Frontal cortex (tissue), 4 donors: ENCODE data around the gene KLHL42. TPM values are rescaled to one million over a fixed set of nuclear protein-coding genes. Genes with fewer than 3 reads are reported as not detected.
"Not testable (repeated sequence)": the region's sequence is repeated elsewhere in the genome, so short reads cannot be mapped to it uniquely, and the experiment has no call there.

Source experiments
- DNase-seq, 2 donors: peaks; one replicate each; pipeline ENCODE4 v3.0.0; 2012; ENCODE audit warnings: low spot score in 2 of 2
- FAIRE-seq: peaks from 2 replicates; lab custom pipeline; 2012; peaks lifted over from hg19 to GRCh38; lab: Jason Lieb, UNC
- total RNA-seq: library from RNA; depleted of rRNA; stranded (reverse); fragments of >200 nt; gene quantifications from one replicate; pipeline ENCODE4 v1.2.3, GENCODE V29; 2014
- donor health status: control.
- donor health status: control.
- donor health status: control.

The KLHL42 gene, protein sequence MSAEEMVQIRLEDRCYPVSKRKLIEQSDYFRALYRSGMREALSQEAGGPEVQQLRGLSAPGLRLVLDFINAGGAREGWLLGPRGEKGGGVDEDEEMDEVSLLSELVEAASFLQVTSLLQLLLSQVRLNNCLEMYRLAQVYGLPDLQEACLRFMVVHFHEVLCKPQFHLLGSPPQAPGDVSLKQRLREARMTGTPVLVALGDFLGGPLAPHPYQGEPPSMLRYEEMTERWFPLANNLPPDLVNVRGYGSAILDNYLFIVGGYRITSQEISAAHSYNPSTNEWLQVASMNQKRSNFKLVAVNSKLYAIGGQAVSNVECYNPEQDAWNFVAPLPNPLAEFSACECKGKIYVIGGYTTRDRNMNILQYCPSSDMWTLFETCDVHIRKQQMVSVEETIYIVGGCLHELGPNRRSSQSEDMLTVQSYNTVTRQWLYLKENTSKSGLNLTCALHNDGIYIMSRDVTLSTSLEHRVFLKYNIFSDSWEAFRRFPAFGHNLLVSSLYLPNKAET
- 56.3 TPM for total RNA-seq

DNA sequence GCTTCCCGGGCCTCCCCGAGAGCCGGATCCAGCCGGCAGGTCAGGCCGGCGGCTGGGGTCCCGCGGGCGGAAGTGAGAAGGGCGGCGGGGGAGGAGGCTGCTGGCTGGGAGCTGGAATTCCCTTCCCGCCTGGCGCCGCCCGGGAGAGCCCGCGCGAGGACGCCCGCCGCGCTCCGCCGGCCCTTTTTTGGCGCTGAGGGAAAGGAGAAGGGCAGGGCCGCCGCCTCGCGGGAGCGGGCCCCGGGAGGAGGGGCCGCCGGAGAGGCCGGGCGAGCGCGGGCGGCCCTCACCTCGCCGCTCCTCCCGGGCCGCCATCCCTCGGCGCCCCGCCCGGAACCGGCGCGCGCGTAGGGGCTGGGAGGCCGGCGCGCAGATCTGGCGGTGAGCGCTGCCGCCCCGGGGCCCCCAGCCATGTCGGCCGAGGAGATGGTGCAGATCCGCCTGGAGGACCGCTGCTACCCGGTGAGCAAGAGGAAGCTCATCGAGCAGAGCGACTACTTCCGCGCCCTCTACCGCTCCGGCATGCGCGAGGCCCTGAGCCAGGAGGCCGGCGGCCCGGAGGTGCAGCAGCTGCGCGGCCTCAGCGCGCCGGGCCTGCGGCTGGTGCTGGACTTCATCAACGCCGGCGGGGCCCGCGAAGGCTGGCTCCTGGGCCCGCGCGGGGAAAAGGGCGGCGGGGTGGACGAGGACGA lies at the start of gene KLHL42, which contains the start of gene MANSC4:
TSS of gene KLHL42 (plus strand) at position 314 of the 692 bp plus-strand sequence. CDS start at position 412, 98 bp downstream.
TSS of gene MANSC4 (minus strand) at position 317 of the 692 bp plus-strand sequence. CDS start 8,960 bp downstream, outside the sequence.
- FAIRE-seq (no peak), DNase-seq (peak; percentile 71 to 78)

DNA sequence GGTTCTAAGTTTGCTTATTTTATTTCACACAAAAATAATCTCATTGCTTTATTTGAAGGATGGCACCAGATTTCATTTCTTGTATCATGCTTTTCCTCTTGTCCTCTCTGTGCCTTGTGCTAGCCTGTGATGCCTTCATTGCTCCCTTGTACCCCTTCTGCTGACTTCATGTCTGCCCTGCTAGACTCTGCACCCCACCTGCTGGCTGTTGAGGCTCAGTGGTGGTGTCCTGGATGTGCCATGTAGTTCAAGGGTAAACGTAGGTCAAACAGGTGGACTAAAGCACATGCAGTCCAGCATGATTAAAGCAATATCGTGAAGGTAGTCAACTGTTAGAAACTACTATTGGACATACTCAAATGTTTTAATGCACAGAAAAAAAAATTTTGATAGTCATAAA lies 47.8 kb upstream of the KLHL42 start:
- no peak for FAIRE-seq

DNA sequence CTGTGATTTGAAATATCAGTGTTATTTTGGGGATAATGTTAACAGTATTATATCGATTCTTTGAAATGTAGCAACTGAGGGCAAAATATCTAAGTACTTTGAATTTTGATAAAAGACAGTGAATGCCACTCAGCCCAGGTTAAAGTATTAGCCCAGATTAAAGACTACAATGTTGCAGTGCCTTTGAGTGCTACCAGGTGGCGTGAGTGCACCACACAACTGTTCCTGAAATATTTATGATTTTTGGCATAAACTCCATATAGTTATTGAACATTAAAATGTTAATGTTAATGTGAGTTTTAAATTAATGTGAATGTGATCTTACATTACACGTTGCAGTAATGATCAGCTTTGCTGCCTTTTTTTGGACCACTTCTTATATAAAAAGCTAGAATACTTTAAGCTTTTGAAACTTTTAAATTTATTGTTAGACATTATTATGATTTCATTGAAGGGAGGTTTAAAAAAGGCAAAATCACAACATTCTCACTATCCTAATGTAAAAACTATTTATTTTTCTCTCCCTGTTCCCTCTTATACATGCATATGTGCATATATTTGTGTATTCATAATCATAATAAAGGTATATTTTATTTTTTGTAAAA lies 46.9 kb upstream of the KLHL42 start:
- FAIRE-seq, result peak; percentile 48

More for the DNA sequence above, 47.8 kb upstream of the KLHL42 start:
- no peak for DNase-seq

DNA sequence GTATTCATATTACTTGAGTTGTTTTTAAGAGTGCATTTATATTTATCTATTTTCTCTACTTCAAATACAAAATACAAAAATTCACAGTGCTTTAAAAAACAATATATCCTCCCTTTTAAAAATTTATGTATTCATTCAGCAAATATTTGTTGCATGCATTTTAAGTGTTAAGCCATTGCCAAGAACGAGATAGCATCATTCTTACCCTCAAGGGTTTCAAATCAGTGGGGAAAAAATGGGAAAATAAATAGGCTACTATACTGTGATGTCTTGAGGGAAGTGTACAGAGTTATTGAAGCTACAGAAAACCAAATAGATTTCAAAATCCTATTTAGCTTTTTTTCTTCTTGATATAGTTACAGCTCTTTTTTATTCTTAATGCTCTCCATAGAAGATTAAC lies 46.2 kb upstream of the KLHL42 start:
- FAIRE-seq (peak; percentile 28), DNase-seq (no peak)

More for the DNA sequence above, 46.9 kb upstream of the KLHL42 start:
- DNase-seq, result no peak

DNA sequence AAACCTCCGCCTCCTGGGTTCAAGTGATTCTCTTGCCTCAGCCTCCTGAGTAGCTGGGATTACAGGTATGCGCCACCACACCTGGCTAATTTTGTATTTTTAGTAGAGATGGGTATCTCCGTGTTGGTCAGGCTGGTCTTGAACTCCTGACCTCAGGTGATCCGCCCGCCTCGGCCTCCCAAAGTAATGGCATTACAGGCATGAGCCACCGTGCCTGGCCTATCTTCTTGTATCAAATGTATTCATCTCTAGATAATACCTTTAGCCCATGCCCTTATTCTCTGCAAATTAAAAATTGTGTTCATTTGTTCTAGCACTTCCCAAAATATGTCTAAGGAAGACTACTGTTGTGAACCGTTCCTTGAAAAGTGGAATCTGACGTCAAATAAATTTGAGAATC lies 45.7 kb upstream of the KLHL42 start:
- not testable (repeated sequence) for FAIRE-seq, DNase-seq

DNA sequence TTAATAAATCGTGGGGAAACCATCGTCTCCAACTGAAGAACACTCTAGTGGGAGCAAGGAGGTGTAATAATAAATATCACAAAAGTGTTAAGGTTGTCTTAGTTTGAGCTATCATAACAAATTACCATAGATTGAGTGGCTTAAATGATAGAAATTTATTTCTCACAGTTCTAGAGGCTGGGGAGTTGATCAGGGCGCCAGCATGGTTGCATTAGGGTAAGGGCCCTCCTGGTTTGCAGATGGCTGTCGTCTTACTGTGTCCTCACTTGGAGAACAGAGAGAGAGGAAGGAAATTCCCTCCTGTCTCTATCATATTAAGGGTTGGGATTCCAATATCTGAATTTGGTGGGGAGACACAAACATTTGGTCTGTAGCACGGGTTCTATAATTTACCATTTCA lies 36.4 kb upstream of the KLHL42 start:
- no peak for FAIRE-seq
- DNase-seq, result no peak

DNA sequence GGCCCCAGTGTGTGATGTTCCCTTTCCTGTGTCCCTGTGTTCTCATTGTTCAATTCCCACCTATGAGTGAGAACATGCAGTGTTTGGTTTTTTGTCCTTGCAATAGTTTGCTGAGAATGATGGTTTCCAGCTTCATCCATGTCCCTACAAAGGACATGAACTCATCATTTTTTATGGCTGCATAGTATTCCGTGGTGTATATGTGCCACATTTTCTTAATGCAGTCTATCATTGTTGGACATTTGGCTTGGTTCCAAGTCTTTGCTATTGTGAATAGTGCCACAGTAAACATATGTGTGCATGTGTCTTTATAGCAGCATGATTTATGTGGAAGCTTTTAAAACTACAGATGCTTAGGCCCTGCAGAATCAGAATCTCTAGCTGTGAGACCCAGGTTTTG lies 34.3 kb upstream of the KLHL42 start:
- not testable (repeated sequence) for FAIRE-seq

DNA sequence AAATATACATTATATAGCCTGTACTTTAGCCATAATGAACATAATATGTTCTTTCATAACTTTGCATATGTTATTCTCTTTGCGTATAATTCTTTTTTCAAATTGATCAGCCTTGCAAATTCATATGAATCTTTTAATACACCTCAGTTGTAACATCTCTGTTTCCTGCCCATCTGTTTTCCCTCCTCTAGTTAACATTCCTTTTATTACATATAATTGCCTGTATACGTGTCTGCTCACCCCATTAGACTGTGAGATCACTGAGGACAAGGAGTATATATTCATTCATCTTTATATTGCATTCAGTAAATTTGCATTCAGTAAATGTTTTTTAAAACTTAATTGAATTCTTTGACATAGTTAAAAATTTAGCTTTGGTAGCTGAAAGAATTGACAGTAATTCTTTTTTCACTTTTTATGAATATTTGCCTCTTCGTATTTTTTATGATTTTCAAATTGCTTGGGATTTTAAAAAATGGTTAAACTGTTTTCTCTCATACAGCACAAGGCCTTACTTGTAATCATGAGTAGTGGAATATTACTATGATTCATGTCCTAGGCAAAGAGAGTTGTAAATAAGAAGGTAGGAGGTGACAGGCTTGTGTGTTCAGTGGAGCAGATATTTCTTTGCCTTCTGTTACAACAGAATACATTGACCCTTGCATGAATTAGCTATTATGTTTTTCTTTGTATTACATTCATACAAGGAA lies 32.8 kb upstream of the KLHL42 start:
- FAIRE-seq (peak; percentile 17), DNase-seq (no peak)

More for the DNA sequence above, 34.3 kb upstream of the KLHL42 start:
- not testable (repeated sequence) for DNase-seq

DNA sequence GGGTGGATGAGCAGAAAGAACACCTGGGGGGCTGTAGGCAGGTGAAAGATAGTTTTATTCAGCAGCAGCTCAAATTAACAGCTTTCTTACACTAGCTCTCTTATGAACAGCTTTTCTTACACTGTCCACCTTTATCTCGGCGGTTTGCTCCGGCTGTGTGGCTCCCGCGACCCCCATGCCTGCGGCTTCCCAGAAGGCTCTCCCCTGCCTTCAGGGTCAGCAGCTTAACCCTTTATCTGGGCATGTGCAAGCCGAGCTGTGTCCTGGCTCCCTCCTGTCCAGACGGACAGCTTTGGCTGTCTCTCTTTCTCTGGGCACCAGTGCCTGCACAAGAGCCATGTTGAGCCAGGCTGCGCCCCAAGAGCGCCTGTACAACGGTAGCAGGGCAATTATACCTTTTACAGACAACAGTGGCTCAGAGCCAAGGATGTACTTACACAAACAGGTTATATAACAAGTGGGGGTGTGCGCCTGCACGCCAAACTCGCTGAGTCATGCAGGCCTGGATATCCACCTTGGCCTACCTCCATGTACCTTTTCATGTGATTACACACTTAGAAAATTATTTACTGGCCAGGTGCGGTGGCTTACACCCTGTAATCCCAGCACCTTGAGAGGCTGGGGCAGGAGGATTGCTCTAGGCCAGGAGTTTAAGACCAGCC lies 28.5 kb upstream of the KLHL42 start:
- FAIRE-seq, result no peak
- no peak for DNase-seq

DNA sequence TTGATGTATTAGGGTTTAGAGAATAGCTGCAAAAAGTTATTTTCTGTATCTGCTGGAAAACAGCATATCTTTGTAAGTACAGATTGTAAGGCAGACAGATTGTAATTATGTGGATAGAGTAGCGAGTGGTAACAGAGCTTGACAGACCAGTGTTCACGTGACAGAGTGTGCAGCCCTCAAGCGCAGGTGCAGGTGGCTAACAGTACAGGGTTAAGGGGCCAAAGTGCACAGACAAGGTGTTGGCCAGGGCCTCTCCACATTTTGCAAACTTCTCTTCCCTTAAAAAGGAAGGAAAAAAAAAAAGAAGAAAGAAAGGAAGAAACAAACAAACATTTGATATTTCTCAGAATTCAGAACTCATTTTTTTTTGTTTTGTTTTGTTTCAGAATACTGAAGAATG lies 25.2 kb upstream of the KLHL42 start:
- DNase-seq (no peak), FAIRE-seq (no peak)

DNA sequence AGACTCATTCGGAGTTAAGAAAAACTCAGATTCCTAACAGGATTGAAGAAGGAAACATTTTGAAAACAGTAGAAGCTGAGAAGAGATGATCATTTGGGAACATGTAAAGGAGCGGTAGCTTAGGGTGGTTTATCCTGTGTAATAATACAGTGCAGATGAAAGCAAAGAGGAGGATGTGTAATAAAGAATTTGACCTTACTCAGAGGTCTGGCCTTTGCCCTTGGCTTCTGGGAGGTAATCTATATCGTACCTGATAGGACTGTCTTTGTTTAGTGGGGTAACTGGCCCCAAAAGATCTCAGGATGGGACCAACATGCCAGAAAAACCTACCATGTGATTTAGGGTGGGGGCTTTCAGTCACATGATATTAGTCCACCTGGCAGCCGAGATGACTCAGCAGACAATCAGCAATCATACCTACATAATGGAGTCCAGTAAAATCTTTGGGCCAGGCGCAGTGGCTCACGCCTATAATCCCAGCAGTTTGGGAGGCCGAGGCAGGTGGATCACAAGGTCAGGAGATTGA lies 23.3 kb upstream of the KLHL42 start:
- no peak for FAIRE-seq

DNA sequence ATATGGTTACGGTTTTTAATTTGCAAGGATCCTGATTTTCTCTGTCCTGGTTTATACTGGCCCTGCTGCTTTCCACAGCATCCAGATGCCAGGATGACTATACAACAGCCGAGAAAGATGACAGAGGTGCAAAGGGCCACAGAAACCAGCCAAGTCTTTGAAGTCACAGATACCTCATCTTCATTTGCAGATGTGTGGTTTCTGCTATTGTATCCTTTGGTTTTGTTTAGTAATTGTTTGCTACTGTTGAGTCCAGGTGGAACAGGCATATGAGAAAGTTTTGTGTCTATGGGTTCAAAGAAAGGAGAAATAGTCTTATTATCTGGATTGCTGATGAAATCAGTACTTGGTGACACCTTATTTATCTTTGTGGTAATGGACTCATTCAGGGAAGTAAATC lies 17.3 kb upstream of the KLHL42 start:
- DNase-seq (no peak), FAIRE-seq (no peak)

More for the DNA sequence above, 23.3 kb upstream of the KLHL42 start:
- DNase-seq, result no peak

DNA sequence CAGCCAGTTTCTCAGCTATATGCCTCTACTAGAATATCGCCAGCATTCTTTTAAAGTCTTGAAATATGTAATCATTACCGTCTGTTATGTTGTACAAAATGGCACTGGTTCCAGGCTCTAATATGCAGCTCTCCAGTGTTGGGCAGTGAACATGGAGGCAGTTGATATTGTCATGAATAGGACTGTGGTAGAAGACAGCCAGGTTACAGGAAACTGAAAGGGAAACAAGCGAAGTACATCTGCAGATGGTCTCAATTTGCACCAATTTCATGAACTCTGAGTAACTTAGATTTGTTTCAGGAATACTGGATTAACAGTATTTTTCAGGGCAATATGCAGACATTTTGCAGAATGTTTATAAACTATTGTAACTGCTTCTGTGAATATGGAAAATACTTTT lies 13.4 kb upstream of the KLHL42 start:
- DNase-seq, result no peak
- FAIRE-seq, result no peak

DNA sequence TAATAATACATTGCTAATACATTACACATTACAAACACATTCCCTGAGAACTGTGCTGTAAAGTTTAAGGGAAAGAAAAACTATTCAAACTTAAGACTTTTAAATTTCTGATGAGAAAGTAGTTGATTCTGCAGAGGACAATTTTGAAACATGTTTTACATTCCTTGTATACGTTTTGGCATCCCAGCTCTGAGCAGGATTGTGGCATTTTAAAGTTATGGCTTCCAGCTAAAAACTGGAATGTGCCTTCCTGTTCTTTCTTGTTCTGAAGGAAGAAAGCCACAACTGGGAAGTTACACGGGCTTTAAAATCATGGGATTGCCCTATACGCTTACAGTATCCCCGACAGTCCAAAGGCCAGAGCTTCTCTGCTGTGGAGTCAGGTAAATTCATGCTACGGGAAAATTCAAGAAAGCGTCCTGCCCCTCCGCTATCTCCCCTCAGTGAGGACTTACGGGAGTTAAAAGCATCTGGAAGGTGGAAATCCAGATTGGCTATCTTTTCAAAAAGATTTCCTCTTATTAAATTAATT lies 10.8 kb upstream of the KLHL42 start:
- FAIRE-seq (no peak), DNase-seq (no peak)

DNA sequence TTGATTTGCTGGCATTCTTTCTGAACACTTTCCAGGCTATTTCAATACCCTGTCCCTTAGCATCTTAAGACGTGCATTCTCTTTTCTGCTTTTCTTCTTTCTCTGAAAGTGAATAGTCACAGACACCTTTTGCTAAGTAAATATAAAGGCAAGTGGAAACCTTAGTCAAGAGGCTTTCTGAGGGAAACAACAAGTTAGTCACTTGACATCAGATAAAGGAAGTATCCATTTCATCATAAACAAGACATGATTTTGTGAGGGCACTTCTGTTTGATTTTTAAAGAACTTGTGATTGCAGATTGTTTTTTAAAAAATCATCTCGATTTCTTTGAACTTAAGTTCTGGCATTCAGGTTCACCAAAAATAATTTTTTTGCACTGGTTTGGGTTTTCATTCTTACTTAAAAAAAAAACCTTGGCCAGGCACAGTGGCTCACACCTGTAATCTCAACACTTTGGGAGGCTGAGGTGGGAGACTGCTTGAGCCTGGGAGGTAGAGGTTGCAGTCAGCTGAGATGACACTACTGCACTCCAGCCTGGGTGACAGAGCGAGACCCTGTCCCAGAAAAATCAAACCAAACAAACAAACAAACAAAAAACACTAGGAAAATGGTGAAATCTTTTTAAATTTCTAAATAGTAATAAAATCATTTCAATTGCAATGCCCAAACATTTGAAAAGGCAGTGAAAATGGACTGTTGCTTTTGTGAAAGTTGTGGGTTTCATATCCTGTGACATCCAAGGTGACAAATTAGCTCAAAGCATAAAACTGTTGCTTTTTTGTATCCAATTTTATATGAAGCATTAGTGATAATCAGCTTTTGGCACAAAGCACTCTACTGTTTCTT lies 8.3 kb upstream of the KLHL42 start:
- no peak for FAIRE-seq
- DNase-seq, result no peak

DNA sequence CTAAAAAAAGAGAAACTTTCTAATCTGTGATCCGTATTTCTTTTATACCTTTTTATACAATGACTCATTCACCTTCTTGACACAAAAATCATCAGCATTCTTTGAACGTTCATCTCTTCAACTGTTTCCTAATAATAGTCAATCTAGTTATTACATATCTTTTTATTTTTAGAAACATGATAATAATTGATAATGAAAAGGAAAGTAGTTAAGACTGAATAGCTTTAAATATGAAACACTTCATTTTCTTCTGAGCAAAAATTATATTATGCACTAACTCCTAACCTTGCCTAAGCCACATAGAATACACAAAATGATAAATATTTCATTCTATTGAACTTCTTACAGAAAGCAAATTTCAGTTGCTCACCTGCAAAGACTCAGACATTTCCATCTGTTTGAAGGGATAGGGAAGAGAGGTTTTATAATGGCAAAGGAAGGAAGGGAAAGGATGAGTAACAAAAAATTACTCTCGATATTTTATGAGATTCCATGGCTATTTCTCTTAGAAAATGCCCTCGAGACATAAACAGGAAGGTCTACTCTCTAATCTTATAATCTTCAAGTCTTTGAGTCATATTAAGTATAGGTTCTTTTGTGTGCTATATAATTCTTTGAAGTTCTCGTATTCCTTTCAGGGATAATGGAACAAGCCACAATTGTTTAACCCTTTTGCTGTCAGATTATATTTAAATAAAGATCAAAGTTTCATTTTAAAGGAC lies 7.5 kb upstream of the KLHL42 start:
- DNase-seq (no peak), FAIRE-seq (no peak)

DNA sequence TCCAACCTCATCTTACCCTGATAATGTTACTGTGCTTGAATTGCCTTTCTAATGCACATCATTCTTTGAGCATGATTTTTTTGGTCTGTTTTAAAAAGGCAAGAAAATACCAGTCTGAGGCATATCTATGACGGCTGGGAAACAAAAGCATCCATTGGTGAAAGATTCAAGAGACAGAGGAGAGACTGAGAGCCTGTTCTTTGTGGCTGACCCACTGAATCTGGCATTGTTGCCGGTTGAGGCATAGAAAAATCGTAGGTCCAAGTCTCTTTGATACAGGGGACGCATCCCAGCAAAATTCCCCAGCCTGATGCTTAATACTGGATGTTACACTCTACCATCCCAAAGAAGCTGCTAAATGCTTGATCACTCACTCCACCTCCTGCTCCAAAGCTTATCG lies 2.9 kb upstream of the KLHL42 start:
- no peak for DNase-seq
- no peak for FAIRE-seq
